ENCODE results near the gene DISC1.

DNA sequence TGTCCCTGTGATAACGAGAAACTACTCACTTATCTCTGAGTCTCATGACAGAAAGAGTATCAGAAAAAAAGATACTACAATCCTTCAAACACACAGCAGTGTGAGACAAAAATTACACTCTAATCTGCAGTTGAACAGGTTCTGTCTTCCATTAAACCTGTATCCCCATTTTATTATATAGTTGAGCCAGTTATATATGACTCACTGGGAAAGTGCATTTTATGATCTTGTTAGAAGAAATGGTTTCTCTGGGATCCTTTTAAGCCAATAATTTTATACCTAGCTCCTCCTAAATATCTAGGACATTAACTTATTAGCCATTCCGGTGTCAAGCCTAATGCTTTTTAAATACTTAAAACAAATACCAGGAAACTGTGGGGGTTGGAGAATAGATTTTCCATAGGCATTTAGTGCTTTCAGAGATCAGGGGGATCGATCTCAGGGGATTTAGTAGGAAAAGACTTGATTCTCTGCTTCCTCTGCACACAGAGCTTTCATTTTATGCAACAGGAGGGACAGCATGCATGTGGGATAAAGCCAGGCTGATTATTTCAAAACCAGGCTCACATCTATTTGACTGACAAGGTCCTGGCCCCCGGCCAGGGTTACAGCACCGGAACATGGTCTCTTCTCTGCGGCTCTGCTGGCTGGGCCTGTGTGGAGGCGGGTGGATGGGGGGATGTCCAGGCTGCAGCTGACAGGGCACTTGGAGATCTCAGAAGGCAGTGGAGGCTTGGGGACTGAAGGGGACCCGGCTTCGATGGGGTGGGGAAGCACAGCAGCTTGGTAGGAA lies 310.6 kb downstream of the DISC1 start:
- TF ChIP-seq, protein P1, sequence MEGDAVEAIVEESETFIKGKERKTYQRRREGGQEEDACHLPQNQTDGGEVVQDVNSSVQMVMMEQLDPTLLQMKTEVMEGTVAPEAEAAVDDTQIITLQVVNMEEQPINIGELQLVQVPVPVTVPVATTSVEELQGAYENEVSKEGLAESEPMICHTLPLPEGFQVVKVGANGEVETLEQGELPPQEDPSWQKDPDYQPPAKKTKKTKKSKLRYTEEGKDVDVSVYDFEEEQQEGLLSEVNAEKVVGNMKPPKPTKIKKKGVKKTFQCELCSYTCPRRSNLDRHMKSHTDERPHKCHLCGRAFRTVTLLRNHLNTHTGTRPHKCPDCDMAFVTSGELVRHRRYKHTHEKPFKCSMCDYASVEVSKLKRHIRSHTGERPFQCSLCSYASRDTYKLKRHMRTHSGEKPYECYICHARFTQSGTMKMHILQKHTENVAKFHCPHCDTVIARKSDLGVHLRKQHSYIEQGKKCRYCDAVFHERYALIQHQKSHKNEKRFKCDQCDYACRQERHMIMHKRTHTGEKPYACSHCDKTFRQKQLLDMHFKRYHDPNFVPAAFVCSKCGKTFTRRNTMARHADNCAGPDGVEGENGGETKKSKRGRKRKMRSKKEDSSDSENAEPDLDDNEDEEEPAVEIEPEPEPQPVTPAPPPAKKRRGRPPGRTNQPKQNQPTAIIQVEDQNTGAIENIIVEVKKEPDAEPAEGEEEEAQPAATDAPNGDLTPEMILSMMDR (IDR thresholded peaks at IDR 0.05; ENCODE audit: insufficient read depth, low read length): no peak
- no peak for TF ChIP-seq POLR2AphosphoS5 (IDR thresholded peaks at IDR 0.05; ENCODE audit: low read depth)

All from HL-60 (cell line).